PC-3 (cell line): ENCODE measurements around the gene STK32C. TPM values are rescaled to one million over a fixed set of nuclear protein-coding genes. Genes with fewer than 3 reads are reported as not detected.

Source experiments
- ATAC-seq: fragments of 200-7000 bp; cut with Tn5 transposase; 2 replicates; pipeline ENCODE4 v1.9.1; 2020; ENCODE audit warnings: mild to moderate bottlenecking, moderate library complexity
- BruUV-seq: library from RNA; stranded (reverse); fragments of 400-500 nt; replicated peaks from 2 replicates; lab custom pipeline; 2021; lab: Mats Ljungman, UMichigan
- CTCF ChIA-PET: fragments of 300-600 bp; sonication (Branson Sonifier 250); formaldehyde crosslinking; loops from one replicate; lab custom pipeline; 2022; ENCODE audit warnings: antibody characterized with exemption; lab: Charles Lee
- POLR2A ChIA-PET: fragments of 300-600 bp; sonication (Branson Sonifier 250); formaldehyde crosslinking; loops from one replicate; lab custom pipeline; 2022; ENCODE audit warnings: antibody characterized with exemption; ENCODE audit not compliant: unreplicated experiment; lab: Charles Lee
- DNase-seq: peaks from one replicate; pipeline ENCODE4 v3.0.0-alpha.2; 2015
- H2AFZ ChIP-seq: fragments of 300-600 bp; sonication (generic); 2 replicates; pipeline ENCODE4 v1.6.0; 2016; ENCODE audit warnings: antibody characterized with exemption, low read length
- H3F3A ChIP-seq: fragments of 300-600 bp; sonication (generic); one replicate; pipeline ENCODE4 v1.6.0; 2017; ENCODE audit warnings: antibody characterized with exemption, low read length, control low read depth, mild to moderate bottlenecking; ENCODE audit not compliant: unreplicated experiment
- H3K27ac ChIP-seq: fragments of 300-600 bp; sonication (generic); 2 replicates; pipeline ENCODE4 v1.5.1; 2016; ENCODE audit warnings: mild to moderate bottlenecking, low read length
- H3K27me3 ChIP-seq: fragments of 300-600 bp; sonication (generic); 2 replicates; pipeline ENCODE4 v1.6.1; 2016; ENCODE audit warnings: low read length, mixed read lengths
- H3K36me3 ChIP-seq: fragments of 300-600 bp; sonication (generic); 2 replicates; pipeline ENCODE4 v1.6.1; 2016; ENCODE audit warnings: low read depth, mixed run types, low read length, mixed read lengths
- H3K4me1 ChIP-seq: fragments of 300-600 bp; sonication (generic); 2 replicates; pipeline ENCODE4 v1.5.1; 2016; ENCODE audit warnings: low read length; ENCODE audit not compliant: insufficient read depth
- H3K4me2 ChIP-seq: fragments of 300-600 bp; sonication (generic); 2 replicates; pipeline ENCODE4 v1.6.0; 2016; ENCODE audit warnings: low read length
- H3K4me3 ChIP-seq: fragments of 300-600 bp; sonication (generic); 2 replicates; pipeline ENCODE4 v1.5.1; 2016; ENCODE audit warnings: mild to moderate bottlenecking, low read length, mixed read lengths
- H3K79me2 ChIP-seq: fragments of 300-600 bp; sonication (generic); 2 replicates; pipeline ENCODE4 v1.6.1; 2017; ENCODE audit warnings: low read length, mixed read lengths
- H3K9ac ChIP-seq: fragments of 300-600 bp; sonication (generic); 2 replicates; pipeline ENCODE4 v1.6.0; 2016; ENCODE audit warnings: mild to moderate bottlenecking, low read length
- H3K9me2 ChIP-seq: fragments of 300-600 bp; sonication (generic); replicated peaks from 2 replicates; pipeline ENCODE4 v1.6.1; 2016; ENCODE audit warnings: mixed run types, low read length, mixed read lengths
- H3K9me3 ChIP-seq: fragments of 300-600 bp; sonication (generic); 2 replicates; pipeline ENCODE4 v1.6.1; 2016; ENCODE audit warnings: low read length, mixed read lengths
- H4K20me1 ChIP-seq: fragments of 300-600 bp; sonication (generic); 2 replicates; pipeline ENCODE4 v1.6.1; 2016; ENCODE audit warnings: low read length, mixed read lengths
- CTCF ChIP-seq: fragments of 300-600 bp; sonication (generic); conservative IDR thresholded peaks from 2 replicates; pipeline ENCODE4 v1.5.1; 2017; ENCODE audit warnings: antibody characterized with exemption, low read depth, mild to moderate bottlenecking, low read length
- EZH2 ChIP-seq: fragments of 300-600 bp; sonication (generic); IDR thresholded peaks from one replicate; pipeline ENCODE4 v1.6.1; 2017; ENCODE audit warnings: antibody characterized with exemption, mild to moderate bottlenecking, low read length; ENCODE audit not compliant: unreplicated experiment
- EZH2phosphoT487 ChIP-seq: fragments of 300-600 bp; sonication (generic); IDR thresholded peaks from 2 replicates; pipeline ENCODE4 v1.6.1; 2018; ENCODE audit warnings: mild to moderate bottlenecking, antibody characterized with exemption, low read length, borderline replicate concordance
- intact Hi-C: fragments of 100-400 bp; cut with micrococcal nuclease; formaldehyde crosslinking; loops from 2 replicates; pipeline ENCODE4 v1.9.0; 2023
- total RNA-seq: library from RNA; depleted of rRNA; stranded (reverse); fragments of >200 nt; gene quantifications from 2 replicates; pipeline ENCODE4 v1.2.3, GENCODE V29; 2014

STK32C gene
- total RNA-seq, 1 experiment from 2014 or later, result 28.3 TPM

GRCh38 chr10:132187430-132188138 lies 120.2 kb downstream of the STK32C start:
- no TSS peak for BruUV-seq
- POLR2A ChIA-PET, result no interaction called here
- no peaks in the 10 kb centered on the region for H3K36me3 ChIP-seq
- H3K9ac ChIP-seq, result peak overlapping the region; percentile 38; the same call in 1 of the 2 replicates
- peak overlapping the region; percentile 84 for H3K4me2 ChIP-seq
- no peaks in the 10 kb centered on the region for H3K9me2 ChIP-seq
- peaks cover 3% of the 10 kb centered on the region; the same call in 1 of the 2 replicates for H3K4me1 ChIP-seq
- no peaks in the 10 kb centered on the region for H4K20me1 ChIP-seq
- H3K27me3 ChIP-seq, result no peaks in the 10 kb centered on the region
- H2AFZ ChIP-seq, result no peak overlapping the region
- ATAC-seq (peak; percentile 20), DNase-seq (no peak)
- H3K79me2 ChIP-seq, result no peaks in the 10 kb centered on the region
- H3K9me3 ChIP-seq, result no peaks in the 10 kb centered on the region
- intact Hi-C loops, result no loop called here
- H3K4me3 ChIP-seq, result peak overlapping the region; percentile 65
- no peaks in the 10 kb centered on the region for H3F3A ChIP-seq
- no peak for TF ChIP-seq EZH2phosphoT487
- TF ChIP-seq EZH2, result no peak
- TF ChIP-seq CTCF, result no peak
- no peak overlapping the region for H3K27ac ChIP-seq
- CTCF ChIA-PET, result no interaction called here

- Histone ChIP-seq H3K4me3 (peak within 1 kb of the TSS; percentile 65), H3K9me2 (no peaks in the 10 kb centered on the region), H3K27me3 (no peaks in the 10 kb centered on the region), H3K79me2 (no peaks in the 10 kb centered on the region), H3K9me3 (no peaks in the 10 kb centered on the region), H2AFZ (0 out of 2 replicates have a peak within 1 kb of the TSS, but pooled peaks have one; percentile 42), H3K36me3 (no peaks in the 10 kb centered on the region), H3K4me1 (peaks cover 3% of the 10 kb centered on the region; the same call in 1 of the 2 replicates), H3F3A (no peaks in the 10 kb centered on the region), H3K9ac (peak within 1 kb of the TSS; percentile 38; the same call in 1 of the 2 replicates), H4K20me1 (no peaks in the 10 kb centered on the region), H3K27ac (no peak within 1 kb of the TSS), H3K4me2 (peak within 1 kb of the TSS; percentile 85)
- no TSS peak for BruUV-seq
- ChIA-PET POLR2A (no interaction called here), CTCF (no interaction called here)
- no peak for TF ChIP-seq EZH2phosphoT487
- TF ChIP-seq CTCF, result no peak
- no peak for TF ChIP-seq EZH2
- DNase-seq (peak; percentile 10), ATAC-seq (peak; percentile 44)
- intact Hi-C loops, result no loop called here
These were observed 121.0 kb downstream of the STK32C start, which contains the start of gene DPYSL4 for GRCh38 chr10:132186488-132187429. Gene DPYSL4, plus strand, starts transcription at chr10:132186948. Its CDS starts 116 bp downstream, at chr10:132187064.
